Fibroblast of lung (primary cell): ENCODE results near the gene WDHD1. TPM values are rescaled to one million over a fixed set of nuclear protein-coding genes. Genes with fewer than 3 reads are reported as not detected.
A peak's percentile ranks its signal among the peaks of the same experiment; 100 is the strongest.
"Not testable (repeated sequence)": the region's sequence is repeated elsewhere in the genome, so short reads cannot be mapped to it uniquely, and the experiment has no call there.

Experiments used
- DNase-seq, 2 donors: peaks; one replicate each; pipeline versions ENCODE4 v3.0.0 to v3.0.0-alpha.2; 2010; ENCODE audit warnings: low read depth in 2 of 2
- H2AFZ ChIP-seq: 2 replicates; pipeline ENCODE4 v1.5.1; 2012; ENCODE audit warnings: low read length, control low read depth, inconsistent platforms
- H3K27ac ChIP-seq: 2 replicates; pipeline ENCODE4 v1.5.1; 2011; ENCODE audit warnings: low read length, control low read depth; ENCODE audit not compliant: insufficient read depth
- H3K27me3 ChIP-seq: 2 replicates; pipeline ENCODE4 v1.5.1; 2011; ENCODE audit warnings: mild to moderate bottlenecking, low read length; ENCODE audit not compliant: control insufficient read depth, insufficient read depth
- H3K36me3 ChIP-seq: 2 replicates; pipeline ENCODE4 v1.5.1; 2011; ENCODE audit warnings: low read length; ENCODE audit not compliant: control insufficient read depth, insufficient read depth
- H3K4me1 ChIP-seq: 2 replicates; pipeline ENCODE4 v1.5.1; 2011; ENCODE audit warnings: low read length; ENCODE audit not compliant: control insufficient read depth, insufficient read depth; ENCODE audit errors: extremely low read depth
- H3K4me2 ChIP-seq: 2 replicates; pipeline ENCODE4 v1.5.1; 2011; ENCODE audit warnings: low read length, control low read depth; ENCODE audit not compliant: insufficient read depth; ENCODE audit errors: extremely low read depth
- H3K4me3 ChIP-seq, 4 experiments: fragments of 200-600 bp in 1 of 4; sonication (generic) in 1 of 4; replicated peaks in 1 of 4; 2 replicates each; pipeline ENCODE4 v1.5.1; 2011 to 2016; ENCODE audit warnings: low read length in 4 of 4, low read depth in 3 of 4, mild to moderate bottlenecking in 3 of 4, control low read depth in 2 of 4, inconsistent platforms in 1 of 4, mixed read lengths in 1 of 4; ENCODE audit not compliant: insufficient read depth in 1 of 4; ENCODE audit errors: control extremely low read depth in 1 of 4
- H3K79me2 ChIP-seq: 2 replicates; pipeline ENCODE4 v1.5.1; 2012; ENCODE audit warnings: mild to moderate bottlenecking, low read length, inconsistent platforms; ENCODE audit not compliant: control insufficient read depth, insufficient read depth
- H3K9ac ChIP-seq: 2 replicates; pipeline ENCODE4 v1.5.1; 2011; ENCODE audit warnings: mild to moderate bottlenecking, low read length, control low read depth; ENCODE audit not compliant: insufficient read depth
- H3K9me3 ChIP-seq: 2 replicates; pipeline ENCODE4 v1.5.1; 2012; ENCODE audit warnings: low read depth, low read length; ENCODE audit not compliant: control insufficient read depth, insufficient read depth
- H4K20me1 ChIP-seq: 2 replicates; pipeline ENCODE4 v1.5.1; 2011; ENCODE audit warnings: low read length; ENCODE audit not compliant: control insufficient read depth, insufficient read depth; ENCODE audit errors: extremely low read depth
- CTCF ChIP-seq, 2 donors: IDR thresholded peaks in 1 of 2; conservative IDR thresholded peaks in 1 of 2; 1 replicate in 1 of 2; 2 replicates in 1 of 2; pipeline ENCODE4 v1.5.1; 2011 to 2012; ENCODE audit warnings: low read length in 2 of 2, control low read depth in 1 of 2, inconsistent platforms in 1 of 2, low read depth in 1 of 2, mild to moderate bottlenecking in 1 of 2
- EZH2 ChIP-seq: IDR thresholded peaks from 2 replicates; pipeline ENCODE4 v1.5.1; 2012; ENCODE audit warnings: low read length, control low read depth, mild to moderate bottlenecking; ENCODE audit errors: missing control alignments
- polyA plus RNA-seq, 2 donors: library from polyadenylated mRNA; depleted of rRNA in 1 of 2; stranded (reverse) in 1 of 2; unstranded in 1 of 2; fragments of >200 nt; gene quantifications; 2 replicates each; pipeline ENCODE4 v1.2.1, GENCODE V29; 2011 to 2012; ENCODE audit warnings: missing spikeins in 1 of 2
- total RNA-seq: library from RNA; depleted of rRNA; stranded (reverse); fragments of >200 nt; gene quantifications from 2 replicates; pipeline ENCODE4 v1.2.1, GENCODE V29; 2014

WDHD1 gene
- total and polyA plus RNA-seq, 2 donors (not counting 1 experiment from before 2014, with no cell fraction given): 7.3 to 8.6 TPM

DNA sequence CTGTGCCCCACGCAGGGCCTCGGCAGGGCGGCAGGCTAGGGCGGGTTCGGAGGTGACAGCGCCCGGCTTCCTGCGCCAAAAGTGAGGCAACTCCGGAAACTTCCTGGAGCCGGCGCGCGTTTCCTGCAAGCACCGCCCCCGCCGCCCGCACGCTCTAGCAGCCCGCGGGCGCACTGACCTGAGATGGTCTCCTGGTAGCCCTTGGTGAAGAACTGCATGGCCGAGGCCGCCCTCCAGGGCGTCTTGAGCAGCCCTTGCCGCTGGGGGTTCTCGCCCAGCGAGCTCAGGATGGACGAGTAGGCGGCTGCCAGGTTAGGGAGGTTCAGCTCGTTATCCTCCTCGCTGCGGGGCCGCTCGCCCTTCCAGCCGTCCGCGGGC, 124.8 kb downstream of the WDHD1 start:
- peak overlapping the region; percentile 99 for H3K4me2 ChIP-seq
- no peak overlapping the region for H3K27ac ChIP-seq
- H3K4me1 ChIP-seq: peaks cover 2% of the 10 kb centered on the region

GRCh38 chr14:54901380-54902142, 125.3 kb downstream of the WDHD1 start:
- Histone ChIP-seq H3K9me3 (no peaks in the 10 kb centered on the region), H3K36me3 (no peaks in the 10 kb centered on the region), H2AFZ (peak overlapping the region; percentile 70), H3K79me2 (no peaks in the 10 kb centered on the region), H3K27ac (peak overlapping the region; percentile 16), H3K4me2 (peak overlapping the region; percentile 99), H3K9ac (peak overlapping the region; percentile 71), H3K4me3 (peak overlapping the region; percentile 59 to 79 (median 72)), H4K20me1 (no peaks in the 10 kb centered on the region), H3K27me3 (no peaks in the 10 kb centered on the region), H3K4me1 (peaks cover 2% of the 10 kb centered on the region)
- no peak for TF ChIP-seq CTCF (conservative IDR thresholded peaks at IDR 0.05 in 1 of 2, IDR thresholded peaks at IDR 0.05 in 1 of 2; ENCODE audit: low read depth in 1 of 2, low read length in 2 of 2)
- peak; percentile 1 for TF ChIP-seq EZH2
- no peak for DNase-seq

More for the DNA sequence above, 124.8 kb downstream of the WDHD1 start:
- peak overlapping the region; percentile 71 for H3K9ac ChIP-seq
- H2AFZ ChIP-seq: peak overlapping the region; percentile 70
- DNase-seq: peak; percentile 32 to 43
- no peaks in the 10 kb centered on the region for H4K20me1 ChIP-seq
- peak overlapping the region; percentile 59 to 79 (median 72) for H3K4me3 ChIP-seq
- TF ChIP-seq EZH2: no peak
- no peak for TF ChIP-seq CTCF (conservative IDR thresholded peaks at IDR 0.05 in 1 of 2, IDR thresholded peaks at IDR 0.05 in 1 of 2; ENCODE audit: low read depth in 1 of 2, low read length in 2 of 2)
- no peaks in the 10 kb centered on the region for H3K79me2 ChIP-seq
- no peaks in the 10 kb centered on the region for H3K9me3 ChIP-seq
- H3K36me3 ChIP-seq: no peaks in the 10 kb centered on the region
- H3K27me3 ChIP-seq: no peaks in the 10 kb centered on the region

DNA sequence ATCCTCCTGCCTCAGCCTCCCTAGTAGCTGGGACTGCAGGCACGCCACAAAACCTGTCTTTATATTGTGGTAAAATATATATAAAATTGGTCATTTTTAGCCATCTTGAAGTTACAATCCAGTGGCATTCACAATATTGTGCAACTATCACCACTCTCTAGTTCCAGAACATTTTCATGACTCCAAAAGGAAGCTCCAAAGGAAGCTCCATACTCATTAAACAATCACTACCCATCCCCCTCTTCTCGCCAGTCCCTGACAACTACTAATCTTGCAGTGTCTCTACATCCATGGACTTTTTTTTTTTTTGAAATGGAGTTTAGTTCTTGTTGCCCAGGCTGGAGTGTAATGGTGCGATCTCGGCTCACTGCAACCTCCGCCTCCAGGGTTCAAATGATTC, 127.3 kb downstream of the WDHD1 start:
- Histone ChIP-seq H3K4me2 (no peak overlapping the region), H3K9ac (no peak overlapping the region), H3K4me3 (no peak overlapping the region), H3K4me1 (peaks cover 2% of the 10 kb centered on the region), H3K36me3 (no peaks in the 10 kb centered on the region), H3K9me3 (no peaks in the 10 kb centered on the region), H3K27ac (no peak overlapping the region), H4K20me1 (no peaks in the 10 kb centered on the region), H3K79me2 (no peaks in the 10 kb centered on the region), H3K27me3 (no peaks in the 10 kb centered on the region), H2AFZ (no peak overlapping the region)
- no peak for TF ChIP-seq EZH2
- no peak for DNase-seq

DNA sequence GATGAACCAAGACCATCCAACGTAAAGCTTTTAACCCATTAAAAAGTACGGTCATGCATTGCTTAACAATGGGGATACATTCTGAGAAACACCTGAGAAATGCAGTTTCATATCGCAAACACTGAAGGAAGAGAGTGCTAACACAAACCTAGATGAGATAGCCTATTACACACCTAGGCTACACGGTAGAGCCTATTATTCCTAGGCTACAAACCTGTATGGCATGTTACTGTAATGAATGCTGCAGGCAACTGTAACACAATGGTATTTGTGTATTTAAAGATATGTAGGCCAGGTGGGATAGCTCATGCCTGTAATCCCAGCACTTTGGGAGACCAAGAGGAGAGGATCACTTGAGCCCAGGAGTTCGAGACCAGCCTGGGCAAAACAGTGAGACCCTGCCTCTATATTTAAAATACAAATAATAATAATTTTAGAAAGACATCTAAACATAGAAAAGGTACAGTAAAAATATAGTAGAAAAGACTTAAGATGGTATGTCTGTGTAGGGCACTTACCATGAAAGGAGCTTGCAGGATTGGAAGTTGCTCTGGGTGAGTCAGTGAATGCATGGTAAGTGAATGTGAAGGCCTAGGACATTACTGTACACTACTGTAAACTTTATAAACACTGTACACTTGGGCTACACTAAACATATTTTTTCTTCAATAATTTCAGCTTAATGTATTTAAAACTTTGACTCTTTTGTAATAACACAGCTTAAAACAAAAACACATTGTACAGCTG, 128.9 kb downstream of the WDHD1 start:
- not testable (repeated sequence) for H4K20me1 ChIP-seq, H3K27ac ChIP-seq, H3K27me3 ChIP-seq, H3K9ac ChIP-seq, H3K79me2 ChIP-seq, H3K9me3 ChIP-seq, H3K4me2 ChIP-seq, H3K36me3 ChIP-seq, H2AFZ ChIP-seq, H3K4me1 ChIP-seq, H3K4me3 ChIP-seq, DNase-seq
